ENCODE results near the gene NPLOC4. TPM values are rescaled to one million over a fixed set of nuclear protein-coding genes. Genes with fewer than 3 reads are reported as not detected.

Gene NPLOC4
- total and polyA plus RNA-seq, 2 of the 8 experiments (the other 6 are each of a cell fraction or from before 2014, with no cell fraction given) = 70.7 to 92.7 TPM

DNA sequence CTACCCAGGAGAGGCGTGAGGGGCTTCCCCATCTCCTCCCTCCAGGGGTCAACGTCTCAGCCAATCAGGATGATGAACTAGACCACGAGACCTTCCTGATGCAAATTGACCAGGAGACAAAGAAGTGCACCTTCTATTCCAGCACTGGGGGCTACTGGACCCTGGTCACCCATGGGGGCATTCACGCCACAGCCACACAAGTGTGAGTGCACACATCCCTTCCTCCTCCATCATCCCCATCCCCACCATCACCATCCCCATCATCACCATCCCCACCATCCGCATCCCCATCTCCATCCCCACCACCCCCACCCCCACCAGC is 101.9 kb downstream of the NPLOC4 start:
- Histone ChIP-seq H2AFZ (ENCODE audit: low read length) (no peak overlapping the region), H3K4me3 (ENCODE audit: extremely low read depth in 1 of 4, insufficient read depth in 2 of 4, low read depth in 3 of 4, low read length in 4 of 4) (no peak overlapping the region), H3K56ac (replicated peaks; ENCODE audit: insufficient read length, low read depth, low read length) (no peak overlapping the region), H3K36me3 (ENCODE audit: control insufficient read depth in 2 of 4, insufficient read depth in 4 of 4, low read length in 3 of 4) (no peaks in the 10 kb centered on the region), H2BK20ac (ENCODE audit: low read length) (no peak overlapping the region), H4K91ac (replicated peaks; ENCODE audit: insufficient read length, low read length) (no peak overlapping the region), H2BK5ac (ENCODE audit: low read depth, low read length) (no peak overlapping the region), H3K27ac (ENCODE audit: low read depth, low read length) (no peak overlapping the region), H4K20me1 (replicated peaks in 1 of 2; ENCODE audit: control insufficient read depth in 1 of 2, insufficient read depth in 2 of 2, low read length in 2 of 2) (peaks cover 2 to 7% of the 10 kb centered on the region in 2 experiments), H3K4ac (replicated peaks; ENCODE audit: insufficient read length, low read depth, low read length) (no peak overlapping the region), H3K27me3 (replicated peaks in 1 of 4; ENCODE audit: control insufficient read depth in 3 of 4, extremely low read depth in 1 of 4, insufficient read depth in 3 of 4, low read length in 3 of 4) (peaks cover 8 to 28% (median 24%) of the 10 kb centered on the region in 4 experiments; a peak in 6 of 7 replicates), H3K14ac (ENCODE audit: insufficient read length) (no peak overlapping the region), H3K4me1 (replicated peaks in 1 of 4; ENCODE audit: control insufficient read depth in 3 of 4, insufficient read depth in 4 of 4, low read length in 3 of 4) (peaks cover 0 to 11% (median 5%) of the 10 kb centered on the region in 4 experiments; a peak in 5 of 7 replicates), H3K23me2 (ENCODE audit: low read depth, low read length) (peaks cover 28% of the 10 kb centered on the region; the same call in 1 of the 2 replicates), H3K79me2 (ENCODE audit: control insufficient read depth in 1 of 2, insufficient read depth in 2 of 2, low read length in 2 of 2) (no peaks in the 10 kb centered on the region), H2BK12ac (ENCODE audit: low read depth, low read length) (no peak overlapping the region), H3K9ac (replicated peaks in 1 of 4; ENCODE audit: extremely low read depth in 1 of 4, low read depth in 3 of 4, low read length in 3 of 4) (no peak overlapping the region), H2BK15ac (ENCODE audit: low read length) (no peak overlapping the region), H2BK120ac (replicated peaks; ENCODE audit: low read depth, low read length) (no peak overlapping the region), H4K8ac (ENCODE audit: extremely low read depth, insufficient read depth, low read length) (no peak overlapping the region), H3K79me1 (ENCODE audit: low read depth, low read length) (0 out of 2 replicates have a peak, but pooled peaks cover 3% of the 10 kb centered on the region), H4K5ac (ENCODE audit: insufficient read length, low read depth, low read length) (no peak overlapping the region), H3K9me3 (ENCODE audit: insufficient read depth in 2 of 2, low read depth in 1 of 2, low read length in 1 of 2) (peaks cover 4 to 8% of the 10 kb centered on the region in 2 experiments; a peak in 2 of 4 replicates), H3K23ac (ENCODE audit: insufficient read length) (no peak overlapping the region), H3K4me2 (ENCODE audit: insufficient read depth in 1 of 2, low read depth in 2 of 2, low read length in 2 of 2) (no peak overlapping the region), H3K18ac (ENCODE audit: extremely low read depth, low read length) (no peak overlapping the region), H2AK5ac (ENCODE audit: low read depth, low read length) (no peak overlapping the region)
- DNase-seq (ENCODE audit: low read depth in 1 of 2, low spot score in 2 of 2) = no peak
- CTCF ChIA-PET (ENCODE audit: partially characterized antibody) = interaction anchor here (0.9 kb wide), 1 partner anchor 51 kb away, joined by 3 read pairs; no protein-coding TSS in a partner anchor
- POLR2A ChIA-PET (ENCODE audit: partially characterized antibody) = interaction anchor here (1.4 to 2.8 kb wide), 4 partner anchors 12 to 25 kb away, joined by 4 to 16 read pairs (median 10); partner anchors contain the start of gene ACTG1
- WGBS, 2 experiments (ENCODE audit: extremely low coverage in 1 of 2, insufficient coverage in 1 of 2, insufficient read length in 1 of 2, insufficient replicate concordance in 2 of 2, low coverage in 1 of 2, low lambda C conversion rate in 2 of 2, missing lambda C conversion rate in 1 of 2) = 58% methylated on average over 3 of the region's 5 CpGs; no CpG with 5 or more reads in 1 of the 2 experiments
- FAIRE-seq = no peak
- TF ChIP-seq HDAC2 (IDR thresholded peaks at IDR 0.05; ENCODE audit: borderline replicate concordance in 1 of 2, low read depth in 2 of 2, low read length in 2 of 2) (no peak), SIN3A (conservative IDR thresholded peaks at IDR 0.05 in 1 of 2, IDR thresholded peaks at IDR 0.05 in 1 of 2; ENCODE audit: low read depth in 1 of 2, low read length in 2 of 2) (no peak), SIRT6 (IDR thresholded peaks at IDR 0.05; ENCODE audit: low read length) (no peak), JUND (IDR thresholded peaks at IDR 0.05; ENCODE audit: low read length) (no peak), ASH2L (IDR thresholded peaks at IDR 0.05; ENCODE audit: low read length) (no peak), MAFK (IDR thresholded peaks at IDR 0.05; ENCODE audit: low read depth, low read length) (no peak), SAP30 (IDR thresholded peaks at IDR 0.05; ENCODE audit: insufficient read depth, insufficient replicate concordance, low read length) (no peak), CBX8 (IDR thresholded peaks at IDR 0.05; ENCODE audit: borderline replicate concordance, low read depth, low read length) (no peak), KDM5A (IDR thresholded peaks at IDR 0.05; ENCODE audit: low read length) (no peak), GTF2F1 (IDR thresholded peaks at IDR 0.05; ENCODE audit: borderline replicate concordance, low read depth, low read length) (no peak), NANOG (IDR thresholded peaks at IDR 0.05; ENCODE audit: insufficient read depth, low read depth, low read length, poor library complexity, severe bottlenecking) (no peak)
- TF ChIP-seq, protein P1, sequence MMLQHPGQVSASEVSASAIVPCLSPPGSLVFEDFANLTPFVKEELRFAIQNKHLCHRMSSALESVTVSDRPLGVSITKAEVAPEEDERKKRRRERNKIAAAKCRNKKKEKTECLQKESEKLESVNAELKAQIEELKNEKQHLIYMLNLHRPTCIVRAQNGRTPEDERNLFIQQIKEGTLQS (IDR thresholded peaks at IDR 0.05; ENCODE audit: insufficient read depth, low read depth, low read length) = no peak

Measured in H1 (cell line).